SK-N-SH treated with all-trans-retinoic acid at 6 μM for 48 hours (cell line): Measurements from ENCODE around the gene PSTPIP2.

Experiments used
- ARNTL ChIP-seq: fragments of 450-650 bp; formaldehyde crosslinking; IDR thresholded peaks from 2 replicates; pipeline ENCODE4 v1.5.0; 2020; ENCODE audit warnings: low read depth, mild to moderate bottlenecking, moderate library complexity, borderline replicate concordance
- ZNF565 ChIP-seq: fragments of 450-650 bp; formaldehyde crosslinking; conservative IDR thresholded peaks from 2 replicates; pipeline ENCODE4 v1.5.0; 2020; ENCODE audit warnings: low read depth, mild to moderate bottlenecking, moderate library complexity
- ZNF70 ChIP-seq: fragments of 450-650 bp; formaldehyde crosslinking; IDR thresholded peaks from 2 replicates; pipeline ENCODE4 v1.5.0; 2020; ENCODE audit warnings: mild to moderate bottlenecking, moderate library complexity
- TF ChIP-seq, protein P1 (sequence below): fragments of 250-450 bp; sonication (Bioruptor Pico); IDR thresholded peaks from 2 replicates; pipeline ENCODE4 v1.5.1; 2021; ENCODE audit warnings: mild to moderate bottlenecking, moderate library complexity

DNA sequence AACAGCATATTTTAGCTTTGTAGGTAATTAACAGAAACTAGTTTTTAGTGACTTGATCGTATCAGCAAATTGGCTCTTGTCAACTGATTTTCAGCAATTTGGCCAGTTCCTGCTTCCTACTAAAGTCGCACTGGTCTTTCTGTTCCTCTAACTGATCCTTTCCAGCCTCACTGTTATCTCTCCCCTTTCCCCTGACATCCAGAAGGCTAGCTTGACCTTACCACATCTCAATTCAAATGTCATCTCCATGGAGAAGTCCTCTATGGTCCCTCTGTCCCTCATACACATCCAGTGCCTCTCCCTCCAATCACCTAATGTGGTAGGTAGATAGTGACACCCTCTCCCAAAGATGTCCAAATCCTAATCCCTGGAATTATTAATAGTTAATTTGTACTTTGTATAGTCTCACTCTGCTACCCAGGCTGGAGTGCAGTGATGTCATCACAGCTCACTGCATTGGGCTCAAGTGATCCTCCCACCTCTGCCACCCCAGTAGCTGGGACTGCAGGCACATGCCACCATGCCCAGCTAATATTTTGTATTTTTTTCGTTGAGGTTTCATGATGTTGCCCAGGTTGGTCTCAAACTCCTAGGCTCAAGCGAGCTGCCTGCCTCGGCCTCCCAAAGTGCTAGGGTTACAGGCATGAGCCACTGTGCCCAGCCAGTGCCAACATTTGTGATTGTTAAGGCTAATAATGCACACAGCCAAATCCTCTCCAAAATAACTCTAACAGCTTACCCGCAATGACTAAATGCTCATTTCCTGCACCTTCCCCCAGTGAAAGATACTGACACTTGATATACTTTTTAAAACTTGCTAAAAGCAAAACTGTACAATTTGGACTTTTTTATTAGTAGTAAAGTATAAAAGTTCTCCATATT, 16.9 kb downstream of the PSTPIP2 start:
- TF ChIP-seq ARNTL (no peak), ZNF565 (no peak), ZNF70 (no peak)
- TF ChIP-seq, protein P1, sequence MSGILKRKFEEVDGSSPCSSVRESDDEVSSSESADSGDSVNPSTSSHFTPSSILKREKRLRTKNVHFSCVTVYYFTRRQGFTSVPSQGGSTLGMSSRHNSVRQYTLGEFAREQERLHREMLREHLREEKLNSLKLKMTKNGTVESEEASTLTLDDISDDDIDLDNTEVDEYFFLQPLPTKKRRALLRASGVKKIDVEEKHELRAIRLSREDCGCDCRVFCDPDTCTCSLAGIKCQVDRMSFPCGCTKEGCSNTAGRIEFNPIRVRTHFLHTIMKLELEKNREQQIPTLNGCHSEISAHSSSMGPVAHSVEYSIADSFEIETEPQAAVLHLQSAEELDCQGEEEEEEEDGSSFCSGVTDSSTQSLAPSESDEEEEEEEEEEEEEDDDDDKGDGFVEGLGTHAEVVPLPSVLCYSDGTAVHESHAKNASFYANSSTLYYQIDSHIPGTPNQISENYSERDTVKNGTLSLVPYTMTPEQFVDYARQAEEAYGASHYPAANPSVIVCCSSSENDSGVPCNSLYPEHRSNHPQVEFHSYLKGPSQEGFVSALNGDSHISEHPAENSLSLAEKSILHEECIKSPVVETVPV (CRISPR knock-in tag): no peak
